Adipocyte (in vitro differentiated cells): ENCODE data around the gene MND1.
A peak's percentile ranks its signal among the peaks of the same experiment; 100 is the strongest.

Source experiments
- DNase-seq: peaks from one replicate; pipeline ENCODE4 v3.0.0-alpha.2; 2015; ENCODE audit warnings: low read depth
- H3K27me3 ChIP-seq: replicated peaks from 2 replicates; pipeline ENCODE4 v1.7.0; 2013; ENCODE audit warnings: mild to moderate bottlenecking, low read length, moderate library complexity; ENCODE audit not compliant: control insufficient read depth, insufficient read depth
- H3K36me3 ChIP-seq: 2 replicates; pipeline ENCODE4 v1.7.0; 2013; ENCODE audit warnings: low read length, mild to moderate bottlenecking, moderate library complexity; ENCODE audit not compliant: control insufficient read depth, insufficient read depth, severe bottlenecking
- H3K4me1 ChIP-seq: 2 replicates; pipeline ENCODE4 v1.7.0; 2013; ENCODE audit warnings: mild to moderate bottlenecking, low read length, moderate library complexity; ENCODE audit not compliant: control insufficient read depth, insufficient read depth
- H3K4me3 ChIP-seq: 2 replicates; pipeline ENCODE4 v1.7.0; 2013; ENCODE audit warnings: mild to moderate bottlenecking, low read length, moderate library complexity
- H3K9ac ChIP-seq: 2 replicates; pipeline ENCODE4 v1.7.0; 2013; ENCODE audit warnings: mild to moderate bottlenecking, low read length, moderate library complexity
- H3K9me3 ChIP-seq: 2 replicates; pipeline ENCODE4 v1.7.0; 2013; ENCODE audit warnings: mild to moderate bottlenecking, low read length, moderate library complexity; ENCODE audit not compliant: control insufficient read depth

Gene MND1

DNA sequence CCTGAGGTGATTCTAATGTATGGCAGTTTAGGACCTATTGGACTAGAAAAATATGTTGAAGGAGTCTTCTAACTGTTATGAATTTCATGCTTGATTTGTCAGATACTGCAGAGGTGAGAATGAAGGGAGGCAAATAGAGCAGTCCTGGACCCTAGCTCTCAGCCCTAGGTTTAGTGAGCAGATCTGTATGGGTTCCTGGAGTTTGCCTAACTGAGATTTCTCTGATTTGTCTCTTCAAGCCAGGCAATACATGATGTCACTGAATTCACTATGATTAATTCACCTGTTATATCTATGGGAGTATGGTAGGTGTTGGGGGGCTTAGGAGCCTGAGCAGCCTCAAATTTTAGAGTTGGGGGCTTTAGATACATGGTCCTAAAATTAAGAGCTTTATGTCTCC is 2.6 kb downstream of the MND1 start:
- Histone ChIP-seq H3K9ac (no peak overlapping the region), H3K4me1 (peaks cover 8% of the 10 kb centered on the region), H3K36me3 (no peaks in the 10 kb centered on the region), H3K9me3 (no peaks in the 10 kb centered on the region), H3K4me3 (no peak overlapping the region), H3K27me3 (no peaks in the 10 kb centered on the region)
- DNase-seq, result no peak

DNA sequence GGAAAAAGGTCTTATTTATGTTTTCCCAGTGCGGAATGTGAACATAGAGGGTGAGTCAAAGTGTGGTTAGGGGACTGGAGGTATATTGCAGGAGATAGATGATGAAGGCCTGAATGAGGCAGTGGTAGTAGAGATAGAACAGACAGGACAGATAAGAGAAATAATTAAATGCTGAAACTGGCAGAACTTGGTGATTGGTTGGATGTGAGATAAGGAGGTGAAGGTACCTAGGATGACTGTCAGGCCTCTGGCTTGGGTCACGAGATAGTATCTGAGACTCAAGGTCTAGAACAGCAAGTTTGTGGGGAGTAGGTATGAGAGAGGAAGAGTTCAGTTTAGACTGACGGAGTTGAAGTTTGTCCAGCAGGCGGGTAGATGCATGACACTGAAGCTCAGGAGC is 3.5 kb downstream of the MND1 start:
- Histone ChIP-seq H3K36me3 (no peaks in the 10 kb centered on the region), H3K4me1 (peaks cover 8% of the 10 kb centered on the region), H3K9me3 (no peaks in the 10 kb centered on the region), H3K27me3 (no peaks in the 10 kb centered on the region), H3K4me3 (no peak overlapping the region), H3K9ac (no peak overlapping the region)
- no peak for DNase-seq

DNA sequence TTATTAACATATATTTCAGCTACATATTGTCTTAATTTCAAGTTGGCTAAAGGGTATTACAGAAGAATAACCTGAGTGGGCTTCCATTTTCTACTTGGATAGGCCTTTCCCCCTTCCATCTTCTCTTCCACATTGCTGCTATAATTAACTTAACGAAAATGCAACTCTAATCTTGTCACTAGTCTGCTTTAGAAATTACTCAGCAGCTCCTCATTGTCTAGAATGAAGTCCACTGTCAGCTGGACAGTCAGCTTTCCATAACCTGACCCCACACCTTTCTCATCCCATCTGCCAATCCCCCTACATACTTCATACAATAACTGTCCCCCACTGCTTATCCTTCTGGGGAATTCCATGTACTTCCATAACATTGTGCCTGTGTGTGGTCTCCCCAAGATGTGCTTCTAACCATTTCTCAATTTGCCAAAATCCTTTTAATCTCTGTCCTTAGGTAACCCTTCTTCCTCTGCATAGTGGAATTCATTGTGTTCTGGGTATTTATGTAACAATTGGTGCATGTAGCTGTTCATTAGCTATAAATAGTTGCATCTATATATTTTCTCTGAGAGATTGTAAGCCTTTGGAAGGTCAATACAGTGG is 4.8 kb downstream of the MND1 start:
- Histone ChIP-seq H3K27me3 (no peaks in the 10 kb centered on the region), H3K4me1 (peaks cover 8% of the 10 kb centered on the region), H3K9ac (no peak overlapping the region), H3K36me3 (no peaks in the 10 kb centered on the region), H3K4me3 (no peak overlapping the region), H3K9me3 (no peaks in the 10 kb centered on the region)
- DNase-seq, result no peak

DNA sequence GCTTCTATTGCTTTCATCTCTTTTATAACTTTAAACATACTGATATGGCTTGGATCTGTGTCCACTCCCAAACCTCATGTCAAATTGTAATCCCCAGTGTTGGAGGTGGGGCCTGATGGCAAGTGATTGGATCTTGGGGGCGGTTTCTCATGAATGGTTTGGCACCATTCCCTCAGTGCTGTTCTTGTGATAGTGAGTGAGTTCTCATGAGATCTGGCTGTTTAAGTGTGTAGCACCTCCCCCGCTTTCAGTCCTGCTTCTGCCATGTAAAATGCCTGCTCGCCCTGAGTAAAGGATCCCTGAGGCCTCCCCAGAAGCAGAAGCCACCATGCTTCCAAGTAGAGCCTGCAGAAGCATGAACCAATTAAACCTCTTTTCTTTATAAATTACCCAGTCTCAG is 17.7 kb downstream of the MND1 start:
- Histone ChIP-seq H3K36me3 (no peaks in the 10 kb centered on the region), H3K9ac (no peak overlapping the region), H3K4me1 (no peaks in the 10 kb centered on the region), H3K9me3 (no peaks in the 10 kb centered on the region), H3K27me3 (no peaks in the 10 kb centered on the region), H3K4me3 (no peak overlapping the region)
- no peak for DNase-seq

DNA sequence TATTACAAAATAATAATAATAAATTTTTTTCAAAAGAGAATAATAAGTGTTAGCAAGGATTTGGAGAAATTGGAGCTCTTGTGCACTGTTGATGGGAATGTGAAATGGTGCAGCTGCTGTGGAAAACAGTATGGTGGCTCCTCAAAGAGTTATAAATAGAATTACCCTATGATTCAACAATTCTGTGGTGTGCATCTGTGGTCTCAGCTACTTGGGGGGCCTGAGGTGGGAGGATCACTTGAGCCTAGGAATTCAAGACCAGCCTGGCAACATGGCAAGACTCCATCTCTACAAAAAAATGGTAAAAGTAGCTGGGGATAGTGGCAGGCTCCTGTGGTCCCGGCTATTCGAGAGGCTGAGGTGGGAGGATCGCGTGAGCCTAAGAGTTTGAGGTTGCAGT is 19.6 kb downstream of the MND1 start:
- Histone ChIP-seq H3K36me3 (no peaks in the 10 kb centered on the region), H3K27me3 (no peaks in the 10 kb centered on the region), H3K9ac (no peak overlapping the region), H3K4me1 (no peaks in the 10 kb centered on the region), H3K4me3 (no peak overlapping the region), H3K9me3 (no peaks in the 10 kb centered on the region)
- no peak for DNase-seq

DNA sequence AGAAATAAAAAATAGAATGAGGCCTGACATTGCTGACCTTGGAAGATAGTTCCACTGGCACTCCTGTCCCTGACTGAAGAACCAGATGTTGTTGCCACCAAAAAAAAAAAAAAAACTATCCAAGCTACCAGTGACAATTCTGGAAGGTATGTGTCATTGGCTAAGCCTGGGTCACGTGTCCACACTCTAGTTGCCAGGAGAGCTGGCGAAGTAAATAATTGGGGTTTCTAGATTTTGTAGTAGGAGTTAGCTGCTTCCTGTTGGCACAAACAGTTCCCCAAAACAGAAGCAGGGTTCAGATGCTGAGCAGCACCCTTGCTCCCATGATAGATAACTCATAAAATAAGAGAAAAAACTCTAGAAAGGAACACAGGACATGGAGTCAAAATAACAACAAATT is 20.5 kb downstream of the MND1 start:
- Histone ChIP-seq H3K9me3 (no peaks in the 10 kb centered on the region), H3K9ac (no peak overlapping the region), H3K4me1 (no peaks in the 10 kb centered on the region), H3K4me3 (no peak overlapping the region), H3K27me3 (no peaks in the 10 kb centered on the region), H3K36me3 (no peaks in the 10 kb centered on the region)
- DNase-seq, result no peak

DNA sequence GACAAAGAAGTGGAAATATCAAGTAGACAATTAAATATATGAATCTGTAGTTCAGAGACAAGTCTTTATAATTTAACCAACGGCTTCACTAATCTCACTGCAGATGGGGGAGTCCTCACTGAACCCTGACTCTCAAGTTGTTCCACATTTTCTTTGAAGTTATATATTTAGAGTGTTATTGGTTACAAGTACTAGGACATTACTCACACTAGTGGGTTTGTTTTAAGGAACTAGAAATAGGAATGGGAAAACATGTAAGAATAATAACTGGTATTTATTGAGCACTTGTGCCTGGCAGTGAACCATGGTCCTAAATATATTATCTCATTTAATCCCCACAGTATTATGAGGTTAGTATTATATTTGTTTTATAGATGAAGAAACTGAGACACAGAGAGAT is 22.0 kb downstream of the MND1 start:
- H3K27me3 ChIP-seq, result no peaks in the 10 kb centered on the region
- H3K36me3 ChIP-seq, result no peaks in the 10 kb centered on the region
- H3K9ac ChIP-seq, result no peak overlapping the region
- no peaks in the 10 kb centered on the region for H3K4me1 ChIP-seq
- no peak overlapping the region for H3K4me3 ChIP-seq
- DNase-seq, result no peak
- H3K9me3 ChIP-seq, result no peaks in the 10 kb centered on the region

DNA sequence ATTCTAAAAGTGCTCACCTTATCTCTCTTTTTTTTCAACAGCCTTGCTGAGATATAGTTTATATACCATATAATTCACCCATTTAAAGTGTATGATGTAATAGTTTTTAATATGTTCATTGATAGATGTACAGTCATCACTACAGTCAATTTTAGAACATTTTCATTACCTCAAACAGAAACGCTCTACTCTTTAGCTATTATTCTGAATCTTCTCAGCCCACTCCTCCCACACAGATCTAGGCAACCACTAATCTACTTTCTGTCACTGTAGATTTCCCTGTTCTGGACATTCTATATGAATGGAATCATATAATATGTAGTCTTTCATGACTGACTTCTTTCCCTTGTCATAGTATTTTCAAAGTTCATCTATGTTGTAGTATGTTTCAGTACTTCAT is 22.6 kb downstream of the MND1 start:
- Histone ChIP-seq H3K9ac (no peak overlapping the region), H3K36me3 (no peaks in the 10 kb centered on the region), H3K9me3 (no peaks in the 10 kb centered on the region), H3K4me1 (no peaks in the 10 kb centered on the region), H3K4me3 (no peak overlapping the region), H3K27me3 (no peaks in the 10 kb centered on the region)
- DNase-seq, result no peak

DNA sequence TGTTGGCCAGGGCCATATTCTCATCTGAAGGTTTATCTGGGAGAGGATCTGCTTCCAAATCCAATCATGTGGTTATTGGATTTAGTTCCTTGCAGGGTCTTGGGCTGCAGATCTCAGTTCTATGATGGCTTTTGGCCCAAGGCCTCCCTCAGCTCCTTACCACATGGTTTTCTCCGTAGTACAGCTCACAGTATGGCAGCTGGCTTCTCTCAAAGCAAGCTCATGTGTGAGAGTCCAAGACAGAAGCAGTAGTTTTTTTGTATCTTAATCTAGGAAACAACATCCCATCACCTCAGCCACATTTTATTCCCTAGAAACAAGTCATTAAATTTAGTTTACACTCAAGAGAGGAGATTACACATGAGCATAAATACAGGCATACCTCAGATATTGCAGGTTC is 24.5 kb downstream of the MND1 start:
- Histone ChIP-seq H3K9me3 (peaks cover 9% of the 10 kb centered on the region), H3K4me3 (no peak overlapping the region), H3K9ac (no peak overlapping the region), H3K27me3 (no peaks in the 10 kb centered on the region), H3K4me1 (peaks cover under 1% of the 10 kb centered on the region), H3K36me3 (no peaks in the 10 kb centered on the region)
- no peak for DNase-seq

DNA sequence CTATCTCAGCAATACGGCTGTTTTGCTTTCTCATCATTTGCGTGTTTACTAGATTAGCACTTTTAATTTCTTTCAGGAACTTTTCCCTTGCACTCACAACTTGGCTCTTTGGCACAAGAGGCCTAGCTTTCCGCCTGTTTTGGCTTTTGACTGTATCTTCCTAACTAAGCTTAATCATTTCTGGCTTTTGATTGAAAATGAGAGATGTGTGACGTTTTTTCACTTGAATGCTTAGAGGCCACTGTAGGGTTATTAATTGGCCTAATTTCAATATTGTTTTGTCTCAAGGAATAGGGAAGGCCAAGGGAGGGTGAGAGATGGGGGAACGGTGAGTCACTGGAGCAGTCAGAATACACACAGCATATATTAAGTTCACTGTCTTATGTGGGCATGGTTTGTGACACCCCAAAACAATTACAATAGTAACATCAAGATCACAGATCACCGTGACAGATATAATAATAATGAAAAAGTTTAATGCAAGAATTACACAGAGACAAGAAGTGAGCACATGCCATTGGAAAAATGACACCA is 27.3 kb downstream of the MND1 start:
- peaks cover 14% of the 10 kb centered on the region for H3K4me1 ChIP-seq
- H3K27me3 ChIP-seq, result no peaks in the 10 kb centered on the region
- no peaks in the 10 kb centered on the region for H3K36me3 ChIP-seq

DNA sequence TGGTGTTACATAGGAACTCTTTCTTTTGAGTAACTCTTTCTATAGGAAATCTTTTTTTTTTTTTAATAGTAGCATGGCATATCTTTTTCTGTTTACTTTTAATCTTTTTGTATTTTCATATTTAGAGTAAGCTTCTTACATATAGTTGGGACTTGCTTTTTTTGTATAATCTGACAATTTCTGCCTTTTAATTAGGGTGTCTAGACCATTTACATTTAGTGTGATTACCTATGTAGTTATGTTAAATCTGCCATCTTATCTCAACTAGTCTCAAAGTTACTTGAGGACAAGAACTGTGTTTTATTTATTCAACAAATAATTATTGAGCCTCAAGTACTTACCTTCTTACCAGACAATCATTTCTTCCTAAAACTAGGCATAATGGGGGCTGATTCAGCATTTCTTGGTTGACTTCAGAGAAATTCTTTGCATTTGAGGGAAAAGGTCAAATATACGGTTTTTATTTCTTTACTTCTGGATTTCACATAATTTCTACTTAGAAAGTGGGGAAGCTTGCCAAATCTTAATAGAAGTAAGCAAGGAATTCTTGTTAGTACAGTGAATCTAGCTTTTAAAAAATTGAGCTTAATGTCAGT is 28.6 kb downstream of the MND1 start:
- Histone ChIP-seq H3K9me3 (peaks cover 9% of the 10 kb centered on the region), H3K4me1 (peaks cover 14% of the 10 kb centered on the region), H3K9ac (no peak overlapping the region), H3K36me3 (no peaks in the 10 kb centered on the region), H3K4me3 (no peak overlapping the region), H3K27me3 (no peaks in the 10 kb centered on the region)
- no peak for DNase-seq

More for the DNA sequence above, 27.3 kb downstream of the MND1 start:
- Histone ChIP-seq H3K9me3 (peaks cover 9% of the 10 kb centered on the region), H3K4me3 (no peak overlapping the region), H3K9ac (no peak overlapping the region)
- no peak for DNase-seq

DNA sequence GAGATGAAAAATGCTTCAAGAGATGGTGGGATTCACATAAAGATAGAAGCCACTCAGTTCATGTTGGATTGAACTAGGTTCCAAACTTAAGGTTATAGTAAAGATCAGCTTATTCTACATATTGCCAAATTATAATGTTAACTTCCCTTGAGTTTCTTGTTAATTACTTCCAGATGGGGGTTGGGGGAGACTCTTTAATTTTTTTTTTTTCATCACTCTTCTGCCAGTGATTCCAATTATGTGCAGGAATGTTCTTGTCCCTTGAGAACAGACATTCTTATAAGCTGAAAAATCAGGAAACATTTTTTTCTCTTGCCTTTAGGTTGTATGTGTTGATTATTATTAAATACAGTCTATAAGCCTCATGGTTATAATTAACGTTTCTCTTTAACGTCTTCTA is 30.0 kb downstream of the MND1 start:
- Histone ChIP-seq H3K27me3 (no peaks in the 10 kb centered on the region), H3K36me3 (no peaks in the 10 kb centered on the region), H3K9ac (no peak overlapping the region), H3K9me3 (peaks cover 9% of the 10 kb centered on the region), H3K4me3 (no peak overlapping the region), H3K4me1 (peaks cover 14% of the 10 kb centered on the region)
- DNase-seq, result peak; percentile 61
